GM18498 (cell line): Measurements from ENCODE around the gene COX5B.

ENCODE experiments used
- ATAC-seq: cut with Tn5 transposase; IDR thresholded peaks from one replicate; pipeline ENCODE4 v1.9.1; 2021; ENCODE audit warnings: mild to moderate bottlenecking, moderate library complexity; ENCODE audit not compliant: unreplicated experiment

The COX5B gene

GRCh38 chr2:97653874-97654273 lies 8.0 kb downstream of the COX5B start:
- no peak for ATAC-seq

GRCh38 chr2:97654309-97654708 lies 8.4 kb downstream of the COX5B start:
- no peak for ATAC-seq

- no peak for ATAC-seq
Observed at GRCh38 chr2:97654791-97655190, 8.9 kb downstream of the COX5B start.

- ATAC-seq: no peak
Observed at GRCh38 chr2:97656129-97656755, 10.4 kb downstream of the COX5B start.

- ATAC-seq: no peak
Observed at GRCh38 chr2:97656905-97657587, 11.2 kb downstream of the COX5B start.

- no peak for ATAC-seq
Observed at GRCh38 chr2:97657986-97658690, 12.3 kb downstream of the COX5B start.

GRCh38 chr2:97658691-97659157 lies 12.9 kb downstream of the COX5B start:
- ATAC-seq: no peak

- ATAC-seq: no peak
Observed at GRCh38 chr2:97659256-97660043, 13.6 kb downstream of the COX5B start.

- no peak for ATAC-seq
Observed at GRCh38 chr2:97660044-97660774, 14.3 kb downstream of the COX5B start.

- no peak for ATAC-seq
Observed at GRCh38 chr2:97660775-97661389, 15.0 kb downstream of the COX5B start.

- ATAC-seq: no peak
Observed at GRCh38 chr2:97661927-97662326, 16.1 kb downstream of the COX5B start.

GRCh38 chr2:97662386-97662894 lies 16.6 kb downstream of the COX5B start:
- no peak for ATAC-seq

- peak; percentile 52 for ATAC-seq
Observed at GRCh38 chr2:97662895-97663625, 17.2 kb downstream of the COX5B start.

GRCh38 chr2:97663626-97663961 lies 17.7 kb downstream of the COX5B start:
- no peak for ATAC-seq

GRCh38 chr2:97663962-97664635 lies 18.2 kb downstream of the COX5B start, which contains the start of gene ACTR1B:
ACTR1B (minus strand) TSS chr2:97664044; CDS start chr2:97663890, 154 bp downstream.
- ATAC-seq: peak; percentile 87

- no peak for ATAC-seq
Observed at GRCh38 chr2:97664636-97664970, 18.7 kb downstream of the COX5B start.

- no peak for ATAC-seq
Observed at GRCh38 chr2:97669448-97669847, 23.6 kb downstream of the COX5B start, which contains the start of gene C2orf92. C2orf92 (plus strand) TSS chr2:97669713; CDS start chr2:97669789, 76 bp downstream.

GRCh38 chr2:97670471-97670870 lies 24.6 kb downstream of the COX5B start:
- ATAC-seq: no peak

- no peak for ATAC-seq
Observed at GRCh38 chr2:97671526-97671925, 25.7 kb downstream of the COX5B start.
